Right cardiac atrium (tissue), 5 donors: ENCODE measurements around the gene NUP62. TPM values are rescaled to one million over a fixed set of nuclear protein-coding genes. Genes with fewer than 3 reads are reported as not detected.
"Not testable (repeated sequence)": the region's sequence is repeated elsewhere in the genome, so short reads cannot be mapped to it uniquely, and the experiment has no call there.

Source experiments
- ATAC-seq, 2 donors: fragments of 200-7000 bp; cut with Tn5 transposase; one replicate each; pipeline versions ENCODE4 v1.8.0 to v1.9.1; 2020; ENCODE audit warnings: moderate library complexity in 2 of 2, mild to moderate bottlenecking in 1 of 2
- DNase-seq, 3 donors: peaks; one replicate each; pipeline ENCODE4 v3.0.0-alpha.2; 2020
- H3K27ac ChIP-seq: one replicate; pipeline ENCODE4 v1.5.1; 2013; ENCODE audit warnings: mild to moderate bottlenecking, low read length, control low read depth, moderate library complexity
- H3K27me3 ChIP-seq: one replicate; pipeline ENCODE4 v1.6.1; 2013; ENCODE audit not compliant: control insufficient read depth, insufficient read depth
- H3K4me1 ChIP-seq: one replicate; pipeline ENCODE4 v1.6.1; 2013; ENCODE audit warnings: low read length; ENCODE audit not compliant: control insufficient read depth, insufficient read depth
- H3K4me3 ChIP-seq: one replicate; pipeline ENCODE4 v1.5.1; 2013; ENCODE audit warnings: low read length, control low read depth
- H3K9me3 ChIP-seq: one replicate; pipeline ENCODE4 v1.6.1; 2013; ENCODE audit warnings: low read length; ENCODE audit not compliant: control insufficient read depth
- WGBS: extraction: QIAGEN DNeasy Blood & Tissue Kit; methylation state at CpG from one replicate; pipeline ENCODE4 v1.1.7; 2013; 5-methylcytosine and 5-hydroxymethylcytosine counted together
- intact Hi-C, 4 donors: fragments of 100-400 bp; cut with DNase I; formaldehyde crosslinking; loops; one replicate each; pipeline versions ENCODE4 v1.11.0 to v1.14.0; 2022 to 2023
- polyA plus RNA-seq: library from polyadenylated mRNA; stranded (reverse); fragments of 200-250 nt; gene quantifications from one replicate; pipeline ENCODE4 v1.2.3, GENCODE V29; 2013
- total RNA-seq, 4 donors: library from RNA; stranded (reverse); fragmentation: NEBNext Ultra II Directional; extraction: Animal tissue kit (Norgen Biotek cat#: 25700); gene quantifications; one replicate each; pipeline ENCODE4 v1.2.1, GENCODE V29; 2021
- donor health status: healthy with polysubstance abuse.
- donor health status: DM: no; HTN: yes; CAD: no.
- donor health status: DM: no; HTN: no; CAD: no.
- donor health status: DM: no; HTN: yes; CAD: no; lungs with severe emphysema.
- donor health status: DM: yes; HTN: yes; CAD: no.

Gene NUP62
- total and polyA plus RNA-seq, 5 donors, result 19.9 to 34.0 (median 29.2) TPM

DNA sequence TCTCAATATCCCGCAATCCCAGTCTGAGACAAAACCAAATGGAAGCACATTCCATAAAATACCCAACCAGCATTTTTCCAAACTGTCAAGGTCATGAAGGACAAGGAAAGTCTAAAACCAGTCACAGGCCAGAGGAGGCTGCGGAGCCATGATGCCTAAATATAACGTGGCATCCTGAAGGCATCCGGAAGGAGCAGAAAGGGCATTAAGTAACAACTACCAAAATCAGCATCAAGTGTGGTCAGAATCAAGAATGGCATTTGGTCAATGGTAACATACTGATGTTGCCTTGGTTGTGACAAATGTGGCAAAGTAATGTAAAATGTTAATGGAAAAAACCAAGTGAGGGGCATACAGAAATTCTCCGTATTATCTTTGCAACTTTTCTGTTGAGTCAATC is 3.8 kb downstream of the NUP62 start:
- H3K4me3 ChIP-seq, result no peak overlapping the region
- ATAC-seq, result no peak
- intact Hi-C loops, result no loop called here
- H3K27ac ChIP-seq, result no peak overlapping the region
- no peak for DNase-seq
- WGBS, result 86% methylated on average over 5 of the region's 5 CpGs
- peaks cover 6% of the 10 kb centered on the region for H3K4me1 ChIP-seq
- no peaks in the 10 kb centered on the region for H3K27me3 ChIP-seq
- no peaks in the 10 kb centered on the region for H3K9me3 ChIP-seq

DNA sequence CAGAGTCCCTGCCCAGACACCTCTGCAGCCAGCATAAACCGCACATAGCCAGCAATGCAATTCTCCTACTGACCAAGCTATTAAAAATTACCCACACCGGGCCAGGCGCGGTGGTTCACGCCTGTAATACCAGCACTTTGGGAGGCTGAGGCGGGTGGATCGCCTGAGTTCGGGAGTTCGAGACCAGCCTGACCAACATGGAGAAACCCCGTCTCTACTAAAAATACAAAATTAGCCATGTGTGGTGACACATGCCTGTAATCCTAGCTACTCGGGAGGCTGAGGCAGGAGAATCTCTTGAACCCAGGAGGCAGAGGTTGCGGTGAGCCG is 4.5 kb downstream of the NUP62 start:
- ATAC-seq, intact Hi-C loops, H3K9me3 ChIP-seq, H3K27me3 ChIP-seq, H3K4me1 ChIP-seq, H3K4me3 ChIP-seq, DNase-seq, H3K27ac ChIP-seq: not testable (repeated sequence)
- WGBS, result 91% methylated on average over 13 of the region's 13 CpGs

DNA sequence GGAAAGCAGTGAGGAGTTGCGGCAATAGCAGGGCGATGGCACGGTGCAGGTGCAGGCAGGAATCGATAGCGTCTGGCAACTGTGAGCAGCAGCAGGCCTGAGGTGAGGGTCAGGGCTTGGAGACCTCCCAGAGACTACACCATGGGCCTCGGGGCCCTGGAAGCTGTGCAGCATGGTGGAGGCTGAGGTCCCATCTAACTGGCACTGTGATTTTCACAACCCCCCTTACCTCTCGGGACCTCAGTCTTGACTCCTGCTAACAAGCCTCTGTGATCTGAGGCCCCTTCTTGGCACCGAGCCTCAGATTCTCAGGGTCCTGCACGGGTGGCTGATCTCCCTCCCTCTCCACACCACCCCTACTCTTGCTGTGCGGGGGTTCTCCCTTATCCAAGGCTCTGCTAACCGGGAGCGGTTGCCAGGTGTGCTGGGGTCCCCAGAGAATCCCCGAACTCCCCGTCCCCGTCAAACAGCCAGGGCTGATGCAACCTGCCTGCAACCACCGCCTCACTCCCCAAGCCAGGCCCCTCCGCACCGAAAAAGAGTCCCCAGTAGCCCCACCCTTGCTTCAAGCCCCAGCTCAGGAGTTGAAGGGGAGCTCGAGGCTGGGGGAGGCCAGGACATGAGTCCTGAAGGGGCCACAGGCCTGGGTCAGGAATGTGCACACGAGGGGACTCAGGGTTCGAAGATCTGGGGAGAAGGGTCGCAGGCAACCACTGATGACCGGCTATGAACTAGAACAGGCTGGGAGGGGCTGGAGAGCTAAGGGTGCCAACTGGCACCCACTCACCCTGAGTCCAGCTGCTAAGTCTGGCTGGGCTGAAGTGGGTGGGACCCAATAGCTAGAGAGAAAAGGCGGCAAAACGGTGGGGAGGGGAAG is 5.1 kb downstream of the NUP62 start:
- DNase-seq, result peak in 2 of 3 donors; percentile 32 to 47
- H3K4me1 ChIP-seq, result peaks cover 6% of the 10 kb centered on the region
- H3K27me3 ChIP-seq, result no peaks in the 10 kb centered on the region
- intact Hi-C loops, result no loop called here
- ATAC-seq, result no peak
- no peaks in the 10 kb centered on the region for H3K9me3 ChIP-seq
- 68% methylated on average over 25 of the region's 25 CpGs for WGBS
- no peak overlapping the region for H3K27ac ChIP-seq
- H3K4me3 ChIP-seq, result no peak overlapping the region

DNA sequence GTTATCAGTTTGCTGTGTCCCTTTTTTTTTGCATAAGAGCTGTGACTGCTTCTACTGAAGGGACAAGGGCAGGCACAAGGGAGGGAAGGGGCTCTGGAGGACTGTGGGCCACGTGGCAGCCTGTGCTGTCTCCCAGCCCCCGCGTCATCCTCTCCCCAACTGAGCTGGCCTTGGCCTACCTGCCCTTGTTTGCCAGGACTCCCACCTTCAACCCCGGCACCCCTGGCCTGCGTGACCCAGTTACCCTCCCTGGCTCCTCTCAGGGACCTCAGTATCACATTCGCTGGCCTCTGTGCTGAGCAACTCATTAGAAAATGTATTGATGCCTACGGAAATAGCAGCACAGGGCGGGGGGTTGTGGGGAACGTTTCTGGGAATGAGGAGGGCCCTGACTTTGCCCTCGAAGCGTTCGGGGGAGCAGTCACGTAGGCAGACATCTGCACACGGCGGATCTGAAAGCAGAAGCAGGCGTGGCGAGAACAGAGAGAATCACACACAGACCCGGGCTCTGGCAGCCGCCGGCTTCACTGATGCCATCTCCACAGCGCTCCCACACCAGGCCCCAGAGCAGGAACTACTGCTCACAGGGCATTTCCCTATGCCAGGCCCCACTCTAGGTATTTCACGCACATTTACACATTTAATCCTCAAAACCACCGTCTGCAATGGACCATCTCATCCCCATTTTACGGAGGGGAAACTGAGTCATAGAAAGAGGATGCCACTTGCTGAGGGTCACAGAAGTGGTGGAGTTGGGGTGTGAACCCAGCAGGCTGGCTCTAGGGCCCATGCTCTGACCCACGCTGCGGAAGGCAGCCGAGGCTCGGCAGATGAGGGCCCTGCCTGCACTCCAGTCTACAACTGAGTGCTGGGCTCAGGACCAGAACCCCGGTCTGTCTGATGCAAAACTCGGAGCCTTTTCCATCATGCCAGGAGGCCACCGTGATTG is 6.0 kb downstream of the NUP62 start:
- intact Hi-C loops, result no loop called here
- H3K27me3 ChIP-seq, result no peaks in the 10 kb centered on the region
- DNase-seq (peak in 2 of 3 donors; percentile 31 to 54), ATAC-seq (no peak)
- H3K9me3 ChIP-seq, result no peaks in the 10 kb centered on the region
- no peak overlapping the region for H3K4me3 ChIP-seq
- H3K27ac ChIP-seq, result no peak overlapping the region
- WGBS, result 85% methylated on average over 31 of the region's 31 CpGs
- peaks cover 6% of the 10 kb centered on the region for H3K4me1 ChIP-seq

DNA sequence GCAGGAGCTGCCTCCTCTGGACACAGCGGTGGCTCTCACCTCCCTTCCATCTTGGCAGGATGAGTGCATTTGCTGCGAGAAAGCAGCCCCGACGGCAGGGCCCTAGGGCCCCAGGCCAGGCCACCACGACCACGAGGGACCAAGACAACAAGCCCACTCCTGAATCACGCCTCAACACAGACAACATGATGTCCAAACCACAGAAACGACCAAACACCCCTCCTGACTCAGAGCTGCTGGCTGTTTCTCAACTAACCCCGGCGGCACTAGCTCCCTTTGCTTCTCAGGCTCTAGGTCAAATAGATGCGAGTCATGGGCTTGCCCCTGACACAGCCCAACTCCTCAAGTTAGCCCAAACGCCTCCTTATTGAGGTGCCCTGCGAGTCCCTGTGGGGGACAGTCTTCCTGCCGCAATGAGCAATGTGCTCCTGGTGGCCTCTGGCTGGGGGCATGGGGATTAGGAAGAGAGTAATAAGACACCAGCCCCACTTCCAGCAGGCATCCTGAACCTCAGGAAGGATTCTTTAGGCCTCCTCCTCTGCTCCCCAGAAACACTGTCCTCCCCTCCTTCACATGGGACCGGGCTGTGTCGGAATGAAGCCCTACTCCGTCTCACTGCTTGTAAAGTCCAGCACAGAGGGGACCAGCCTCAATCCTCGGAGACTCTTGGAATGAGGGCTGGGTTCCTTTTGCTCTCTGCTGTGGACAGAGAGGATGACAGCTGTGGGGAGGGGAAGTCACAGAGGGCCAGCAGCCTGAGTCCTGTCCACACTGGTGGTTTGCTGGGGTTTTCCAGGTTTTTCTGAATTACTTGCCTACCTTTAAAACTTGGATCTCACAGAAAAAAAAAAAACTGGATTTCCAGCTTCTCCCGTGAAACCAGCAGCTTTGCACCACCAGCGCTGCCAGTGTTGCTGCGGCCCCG is 7.2 kb downstream of the NUP62 start:
- Histone ChIP-seq H3K9me3 (no peaks in the 10 kb centered on the region), H3K4me1 (no peaks in the 10 kb centered on the region), H3K27ac (no peak overlapping the region), H3K27me3 (no peaks in the 10 kb centered on the region), H3K4me3 (no peak overlapping the region)
- ATAC-seq (no peak), DNase-seq (peak in 1 of 3 donors; percentile 45)
- intact Hi-C loops, result no loop called here
- WGBS, result 85% methylated on average over 22 of the region's 22 CpGs

DNA sequence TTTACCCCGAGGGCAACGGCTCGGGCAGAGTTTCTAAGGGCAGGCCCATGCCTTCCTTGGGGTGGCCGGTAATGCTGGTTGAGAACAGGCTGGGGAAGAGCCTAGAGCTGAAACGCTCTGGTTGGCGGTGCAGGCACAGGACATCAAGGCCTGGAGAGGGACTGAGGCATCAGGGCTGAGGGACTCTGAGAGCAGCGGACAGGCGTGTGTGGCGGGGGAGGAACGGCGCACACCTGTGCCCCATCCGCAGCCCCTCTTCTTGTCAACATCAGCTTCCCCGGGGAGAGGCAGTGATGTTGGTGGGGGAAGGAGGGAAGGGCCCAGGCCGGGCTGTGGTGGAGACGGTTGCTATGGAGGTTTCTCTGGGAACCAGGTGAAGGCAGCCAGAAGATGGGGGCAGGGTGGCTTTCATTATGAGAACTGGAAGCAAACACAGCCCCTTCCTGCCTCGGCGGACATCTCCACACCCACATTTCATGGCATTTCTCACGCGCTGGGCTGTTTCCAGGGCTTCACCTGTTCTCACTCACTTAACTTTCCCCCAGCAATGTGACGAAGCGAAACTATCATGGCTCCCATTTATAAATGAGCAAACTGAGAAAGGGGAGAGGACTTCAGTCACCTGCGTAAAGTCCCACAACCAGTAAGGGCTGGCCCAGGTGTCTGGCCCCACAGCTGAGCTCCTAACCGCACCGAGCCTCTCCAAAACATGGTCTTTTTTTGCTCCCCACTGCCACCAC is 8.5 kb downstream of the NUP62 start:
- Histone ChIP-seq H3K4me3 (no peak overlapping the region), H3K27me3 (no peaks in the 10 kb centered on the region), H3K27ac (no peak overlapping the region), H3K9me3 (no peaks in the 10 kb centered on the region), H3K4me1 (no peaks in the 10 kb centered on the region)
- intact Hi-C loops, result no loop called here
- ATAC-seq (no peak), DNase-seq (peak in 1 of 3 donors; percentile 25)
- WGBS, result 92% methylated on average over 24 of the region's 24 CpGs

DNA sequence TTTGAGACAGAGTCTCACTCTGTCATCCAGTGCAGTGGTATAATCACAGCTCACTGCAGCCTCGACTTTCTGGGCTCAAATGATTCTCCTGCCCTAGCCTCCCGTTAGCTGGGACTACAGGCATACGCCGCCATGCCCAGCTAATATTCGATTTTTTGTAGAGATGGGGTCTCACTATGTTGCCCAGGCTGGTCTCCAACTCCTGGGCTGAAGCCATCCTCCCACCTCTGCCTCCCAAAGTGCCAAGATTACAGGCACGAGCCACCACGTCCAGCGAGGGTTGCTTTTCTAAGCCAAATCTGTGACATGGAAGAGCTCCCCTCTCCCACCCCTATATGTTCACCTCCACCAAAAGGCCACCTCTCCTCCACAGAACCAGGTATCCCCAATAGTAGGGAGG is 11.2 kb downstream of the NUP62 start:
- 94% methylated on average over 8 of the region's 8 CpGs for WGBS
- H3K4me1 ChIP-seq, result no peaks in the 10 kb centered on the region
- intact Hi-C loops, result no loop called here
- H3K27ac ChIP-seq, result no peak overlapping the region
- no peak overlapping the region for H3K4me3 ChIP-seq
- DNase-seq (no peak), ATAC-seq (no peak)
- no peaks in the 10 kb centered on the region for H3K9me3 ChIP-seq
- H3K27me3 ChIP-seq, result no peaks in the 10 kb centered on the region

DNA sequence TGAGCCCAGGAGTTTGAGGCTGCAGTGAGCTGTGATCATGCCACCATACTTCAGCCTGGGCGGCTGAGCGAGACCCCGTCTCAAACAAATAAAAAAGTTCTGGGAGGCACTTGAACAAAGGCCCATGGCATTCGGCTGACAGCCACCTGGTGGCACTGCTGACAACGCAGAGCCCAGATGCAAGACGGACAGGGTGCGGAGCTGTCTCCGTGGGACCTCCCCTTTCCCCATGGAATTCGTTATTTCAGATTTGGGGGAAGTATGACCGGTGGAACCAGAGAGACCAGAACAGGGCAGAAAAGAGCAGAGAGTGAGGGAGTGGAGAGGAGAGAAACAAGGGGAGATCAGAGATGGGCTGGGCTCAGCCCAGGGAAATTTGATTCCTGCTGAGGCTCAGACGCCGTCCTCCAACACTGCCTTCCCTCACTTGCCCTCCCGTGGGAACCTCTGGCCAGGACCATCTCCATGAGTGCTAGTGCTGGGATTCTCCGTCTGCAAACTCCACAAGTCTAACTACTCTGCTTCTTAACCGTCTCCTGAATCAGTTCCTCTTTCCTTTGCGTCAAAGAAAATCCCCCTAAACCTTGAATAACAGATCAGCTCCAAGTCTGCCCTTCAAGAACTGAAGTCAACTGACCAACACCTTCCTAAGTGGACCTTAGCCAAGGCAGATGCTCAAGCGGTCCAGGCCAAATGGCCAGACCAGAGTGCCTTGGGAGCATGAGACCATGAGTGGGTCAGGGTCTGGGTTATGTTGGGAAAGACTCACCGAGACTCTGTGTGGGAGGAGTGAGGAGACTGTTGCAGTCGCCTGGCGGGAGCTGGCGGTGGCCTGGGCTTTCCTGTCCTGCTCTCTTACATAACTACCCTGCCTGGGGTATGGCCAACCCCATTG is 12.2 kb downstream of the NUP62 start:
- peak in 1 of 3 donors; percentile 44 for DNase-seq
- H3K9me3 ChIP-seq, result no peaks in the 10 kb centered on the region
- H3K27me3 ChIP-seq, result no peaks in the 10 kb centered on the region
- WGBS, result 81% methylated on average over 21 of the region's 21 CpGs
- intact Hi-C loops, result no loop called here
- no peak overlapping the region for H3K27ac ChIP-seq
- H3K4me3 ChIP-seq, result no peak overlapping the region
- ATAC-seq, result no peak
- no peaks in the 10 kb centered on the region for H3K4me1 ChIP-seq

DNA sequence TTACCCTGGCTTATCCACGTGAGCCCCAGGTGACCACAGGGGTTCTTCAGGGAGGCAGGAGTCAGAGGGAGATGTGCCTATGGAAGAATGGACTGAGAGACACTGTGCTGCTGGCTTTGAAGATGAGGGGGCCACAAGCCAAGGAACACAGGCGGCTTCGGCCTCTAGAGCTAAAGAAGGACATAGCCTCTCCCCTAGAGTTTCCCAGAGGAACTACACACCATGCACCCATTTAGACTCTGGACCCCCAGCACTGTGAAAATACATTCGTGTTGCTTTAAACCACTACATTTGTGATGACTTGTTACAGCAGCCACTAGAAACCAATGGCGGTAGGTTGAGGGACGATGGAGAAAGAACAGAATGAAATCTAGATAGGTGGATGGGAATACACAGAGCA is 14.0 kb downstream of the NUP62 start:
- intact Hi-C loops, result no loop called here
- peak in 1 of 3 donors; percentile 7 for DNase-seq
- Histone ChIP-seq H3K27me3 (no peaks in the 10 kb centered on the region), H3K4me3 (no peak overlapping the region), H3K9me3 (no peaks in the 10 kb centered on the region), H3K4me1 (no peaks in the 10 kb centered on the region), H3K27ac (no peak overlapping the region)
- no peak for ATAC-seq
- 99% methylated on average over 6 of the region's 6 CpGs for WGBS
